ENCODE measurements around the gene ZBTB44.
"Not testable (repeated sequence)": the region's sequence is repeated elsewhere in the genome, so short reads cannot be mapped to it uniquely, and the experiment has no call there.

Gene ZBTB44

DNA sequence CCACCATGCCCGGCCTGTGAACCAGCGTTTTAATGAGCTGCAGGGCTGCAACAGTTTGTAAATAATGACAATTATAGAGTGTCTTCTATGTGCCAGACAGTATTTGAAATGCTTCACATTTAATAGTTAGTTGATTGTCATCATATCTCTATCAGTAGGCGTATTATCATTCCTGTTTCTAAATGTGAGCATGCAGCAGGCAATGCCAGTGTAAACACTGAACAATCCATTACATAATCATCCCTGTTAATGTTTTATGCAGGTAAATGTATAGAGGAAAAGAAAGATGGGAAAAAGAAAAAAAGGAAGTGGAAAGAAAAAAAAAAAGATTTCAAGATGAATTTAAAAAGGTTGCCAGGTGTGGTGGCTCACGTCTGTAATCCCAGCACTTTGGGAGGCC lies 52.3 kb downstream of the ZBTB44 start:
- ChIA-PET POLR2A (no interaction called here), CTCF (interaction anchor here (1.5 to 1.8 kb wide), 2 partner anchors 11 to 47 kb away, joined by 3 to 4 read pairs; no protein-coding TSS in a partner anchor)
- no peak for DNase-seq (ENCODE audit: extremely low spot score)
- TF ChIP-seq CTCF (IDR thresholded peaks at IDR 0.05; ENCODE audit: control extremely low read depth, extremely low read depth, low read depth, missing control alignments), result no peak

DNA sequence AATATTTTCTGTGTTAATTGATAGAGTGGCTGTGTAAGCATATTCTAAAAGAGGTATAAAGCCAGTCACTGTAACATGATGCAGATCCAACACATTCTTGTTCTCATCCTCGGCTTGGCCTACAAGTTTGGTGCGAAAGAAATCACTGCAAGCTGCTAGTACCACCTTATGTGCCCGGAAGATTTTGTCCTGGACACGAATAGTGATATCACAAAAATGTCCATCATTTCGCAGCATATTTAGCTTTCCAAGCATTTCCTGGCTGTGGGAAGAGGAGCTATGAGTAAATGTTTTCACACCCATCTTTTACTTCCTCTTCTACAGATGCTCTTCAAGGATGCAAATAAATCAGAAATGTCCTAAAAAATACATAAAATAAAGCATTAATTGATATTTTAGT lies 53.1 kb downstream of the ZBTB44 start:
- no peak for TF ChIP-seq CTCF (IDR thresholded peaks at IDR 0.05; ENCODE audit: control extremely low read depth, extremely low read depth, low read depth, missing control alignments)
- ChIA-PET CTCF (interaction anchor here (0.8 to 1.8 kb wide), 3 partner anchors 10 to 48 kb away, joined by 3 to 4 read pairs (median 3); no protein-coding TSS in a partner anchor), POLR2A (no interaction called here)
- no peak for DNase-seq (ENCODE audit: extremely low spot score)

- POLR2A ChIA-PET, result no interaction called here
Measured at GRCh38 chr11:130260742-130261141, 54.0 kb downstream of the ZBTB44 start.

DNA sequence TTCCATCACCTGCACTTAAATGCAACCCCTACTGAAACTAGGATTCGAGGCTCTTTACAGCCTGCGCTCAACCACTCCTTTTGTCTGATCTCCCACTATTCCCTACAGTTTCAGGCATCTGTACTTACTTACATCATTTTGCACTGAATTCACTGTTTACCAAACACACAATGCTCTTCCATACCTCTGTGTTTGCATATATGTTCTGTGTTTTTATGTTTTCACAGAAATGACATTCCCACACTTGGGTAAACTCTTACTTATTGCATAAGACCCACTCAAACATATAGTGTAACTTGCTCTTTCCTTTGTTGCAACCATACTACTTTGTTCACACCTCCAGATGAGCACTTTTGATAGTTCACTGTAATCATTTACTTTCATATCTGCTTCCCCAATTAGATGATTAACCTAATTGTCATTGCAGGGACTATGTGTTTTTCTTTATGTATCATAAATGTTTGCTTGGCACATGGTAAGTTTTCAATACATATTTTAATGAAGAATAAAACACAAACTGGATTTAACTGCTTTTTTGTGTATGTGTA lies 54.6 kb downstream of the ZBTB44 start:
- no peak for TF ChIP-seq CTCF (IDR thresholded peaks at IDR 0.05; ENCODE audit: control extremely low read depth, extremely low read depth, low read depth, missing control alignments)
- ChIA-PET POLR2A (no interaction called here), CTCF (no interaction called here)
- no peak for DNase-seq (ENCODE audit: extremely low spot score)

More at GRCh38 chr11:130260742-130261141, 54.0 kb downstream of the ZBTB44 start:
- TF ChIP-seq CTCF (IDR thresholded peaks at IDR 0.05; ENCODE audit: control extremely low read depth, extremely low read depth, low read depth, missing control alignments), result no peak
- no peak for DNase-seq (ENCODE audit: extremely low spot score)
- CTCF ChIA-PET, result interaction anchor here (1.5 kb wide), 1 partner anchor 49 kb away, joined by 3 read pairs; no protein-coding TSS in a partner anchor

DNA sequence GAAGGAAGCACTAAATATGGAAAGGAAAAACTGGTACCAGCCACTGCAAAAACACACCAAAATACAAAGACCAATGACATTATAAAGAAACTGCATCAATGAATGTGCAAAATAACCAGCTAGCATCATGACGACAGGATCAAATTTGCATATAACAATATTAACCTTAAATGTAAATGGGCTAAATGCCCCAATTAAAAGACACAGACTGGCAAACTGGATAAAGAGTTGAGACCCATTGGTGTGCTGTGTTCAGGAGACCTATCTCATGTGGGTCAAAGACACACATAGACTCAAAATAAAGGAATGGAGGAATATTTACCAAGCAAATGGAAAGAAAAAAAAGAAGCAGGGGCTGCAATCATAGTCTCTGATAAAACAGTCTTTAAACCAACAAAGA lies 63.0 kb downstream of the ZBTB44 start:
- DNase-seq (ENCODE audit: extremely low spot score); POLR2A ChIA-PET: not testable (repeated sequence)
- CTCF ChIA-PET, result interaction anchor here (1.2 to 1.7 kb wide), 2 partner anchors 11 to 39 kb away, joined by 4 read pairs; no protein-coding TSS in a partner anchor

DNA sequence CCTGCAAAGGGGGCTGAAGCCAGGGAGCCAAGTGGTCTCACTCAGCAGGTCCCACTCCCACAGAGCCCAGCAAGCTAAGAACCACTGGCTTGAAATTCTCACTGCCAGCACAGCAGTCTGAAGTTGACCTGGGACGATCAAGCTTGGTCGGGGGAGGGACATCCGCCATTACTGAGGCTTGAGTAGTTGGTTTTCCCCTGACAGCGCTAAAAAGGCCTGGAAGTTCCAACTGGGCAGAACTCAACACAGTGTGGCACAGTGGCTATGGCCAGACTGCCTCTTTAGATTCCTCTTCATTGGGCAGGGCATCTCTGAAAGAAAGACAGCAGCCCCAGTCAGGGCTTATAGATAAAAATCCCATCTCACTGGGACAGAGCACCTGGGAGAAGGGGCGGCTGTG lies 64.8 kb downstream of the ZBTB44 start:
- DNase-seq (ENCODE audit: extremely low spot score); POLR2A ChIA-PET: not testable (repeated sequence)
- CTCF ChIA-PET, result interaction anchor here (1.3 to 2.3 kb wide), 2 partner anchors 22 to 94 kb away, joined by 3 to 5 read pairs; no protein-coding TSS in a partner anchor

DNA sequence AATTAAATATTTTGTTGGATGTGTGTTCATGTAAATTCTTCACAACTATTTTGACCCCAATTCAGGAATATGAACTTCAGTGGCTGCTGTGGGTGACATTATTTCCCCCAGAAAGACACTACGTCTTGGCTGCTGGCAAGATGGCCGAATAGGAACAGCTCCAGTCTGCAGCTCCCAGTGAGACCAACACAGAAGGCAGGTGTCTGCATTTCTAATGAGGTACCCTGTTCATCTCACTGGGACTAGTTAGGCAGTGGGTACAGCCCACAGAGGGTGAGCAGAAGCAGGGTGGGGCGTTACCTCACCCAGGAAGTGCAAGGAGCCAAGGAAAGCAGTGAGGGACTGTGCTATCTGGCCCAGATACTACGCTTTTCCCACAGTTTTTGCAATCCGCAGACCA lies 65.3 kb downstream of the ZBTB44 start:
- DNase-seq (ENCODE audit: extremely low spot score), result no peak
- ChIA-PET POLR2A (no interaction called here), CTCF (interaction anchor here (0.8 to 2.3 kb wide), 3 partner anchors 16 to 94 kb away, joined by 3 to 5 read pairs (median 3); no protein-coding TSS in a partner anchor)
- no peak for TF ChIP-seq CTCF (IDR thresholded peaks at IDR 0.05; ENCODE audit: control extremely low read depth, extremely low read depth, low read depth, missing control alignments)

- no peak for TF ChIP-seq CTCF (IDR thresholded peaks at IDR 0.05; ENCODE audit: control extremely low read depth, extremely low read depth, low read depth, missing control alignments)
- no peak for DNase-seq (ENCODE audit: extremely low spot score)
- CTCF ChIA-PET, result no interaction called here
- POLR2A ChIA-PET, result no interaction called here
Measured at GRCh38 chr11:130247319-130247718, 67.4 kb downstream of the ZBTB44 start.
